Natural killer cell (primary cell): Measurements from ENCODE around the gene ABCA2. TPM values are rescaled to one million over a fixed set of nuclear protein-coding genes. Genes with fewer than 3 reads are reported as not detected.

Source experiments
- ATAC-seq, 3 donors: fragments of 150-1000 bp in 2 of 3; fragments of 200-7000 bp in 1 of 3; cut with Tn5 transposase; 1 replicate in 1 of 3; 2 replicates in 2 of 3; pipeline ENCODE4 v1.10.0; 2021; ENCODE audit warnings: mild to moderate bottlenecking in 2 of 3, moderate library complexity in 2 of 3
- DNase-seq, 2 donors: peaks; one replicate each; pipeline versions ENCODE4 v3.0.0 to v3.0.0-alpha.2; 2013 to 2021; ENCODE audit warnings: mixed read lengths in 1 of 2
- H3K27ac ChIP-seq: one replicate; pipeline ENCODE4 v1.5.1; 2013; ENCODE audit warnings: mild to moderate bottlenecking, low read length
- H3K27me3 ChIP-seq: one replicate; pipeline ENCODE4 v1.6.1; 2013; ENCODE audit warnings: low read length; ENCODE audit not compliant: control insufficient read depth, insufficient read depth
- H3K36me3 ChIP-seq: one replicate; pipeline ENCODE4 v1.6.1; 2013; ENCODE audit warnings: low read length; ENCODE audit not compliant: control insufficient read depth, insufficient read depth
- H3K4me1 ChIP-seq: one replicate; pipeline ENCODE4 v1.6.1; 2013; ENCODE audit warnings: low read length; ENCODE audit not compliant: control insufficient read depth, insufficient read depth
- H3K4me3 ChIP-seq: one replicate; pipeline ENCODE4 v1.5.1; 2013; ENCODE audit warnings: low read length
- H3K9me3 ChIP-seq: one replicate; pipeline ENCODE4 v1.6.1; 2013; ENCODE audit warnings: low read length; ENCODE audit not compliant: control insufficient read depth, insufficient read depth
- H3K27ac Mint-ChIP-seq, 2 donors: one replicate each; pipeline ENCODE4 v1.8.0; 2022; ENCODE audit warnings: mild to moderate bottlenecking in 2 of 2, mixed read lengths in 2 of 2, moderate library complexity in 1 of 2
- H3K27me3 Mint-ChIP-seq, 2 donors: one replicate each; pipeline ENCODE4 v1.8.0; 2022; ENCODE audit warnings: low read depth in 2 of 2, mixed read lengths in 2 of 2
- H3K36me3 Mint-ChIP-seq: one replicate; pipeline ENCODE4 v1.8.0; 2022; ENCODE audit warnings: mixed read lengths
- H3K4me1 Mint-ChIP-seq, 2 donors: one replicate each; pipeline ENCODE4 v1.8.0; 2022; ENCODE audit warnings: mixed read lengths in 2 of 2
- H3K4me3 Mint-ChIP-seq: one replicate; pipeline ENCODE4 v1.8.0; 2022; ENCODE audit warnings: mild to moderate bottlenecking, moderate library complexity, mixed read lengths
- H3K9me3 Mint-ChIP-seq, 2 donors: one replicate each; pipeline ENCODE4 v1.8.0; 2022; ENCODE audit warnings: mixed read lengths in 2 of 2
- CTCF ChIP-seq: fragments of 200-600 bp; IDR thresholded peaks from one replicate; pipeline ENCODE4 v1.8.0; 2022; ENCODE audit warnings: antibody characterized with exemption
- WGBS: methylation state at CpG from one replicate; pipeline ENCODE4 v1.1.7; 2013; ENCODE audit warnings: missing lambda C conversion rate; ENCODE audit not compliant: insufficient coverage; 5-methylcytosine and 5-hydroxymethylcytosine counted together
- intact Hi-C: fragments of 100-400 bp; cut with micrococcal nuclease; formaldehyde crosslinking; loops from one replicate; pipeline ENCODE4 v1.14.2; 2022
- total RNA-seq, 4 donors: library from RNA; stranded (reverse); fragments of 120-200 nt in 1 of 4; gene quantifications; one replicate each; pipeline versions ENCODE4 v1.2.3 to v1.2.4, GENCODE V29; 2013 to 2022

The ABCA2 gene
- total RNA-seq, 3 donors from 2014 or later (not counting 1 experiment from before 2014, with no cell fraction given), result 356 to 416 (median 357) TPM

- peaks cover 20% of the 10 kb centered on the region for H3K4me1 ChIP-seq
- no peaks in the 10 kb centered on the region for H3K9me3 ChIP-seq
- Mint-ChIP-seq H3K4me1 (peaks cover 15 to 22% of the 10 kb centered on the region in 2 donors), H3K9me3 (no peaks in the 10 kb centered on the region), H3K27me3 (no peaks in the 10 kb centered on the region), H3K27ac (no peak overlapping the region), H3K4me3 (no peak overlapping the region), H3K36me3 (no peaks in the 10 kb centered on the region)
- H3K36me3 ChIP-seq, result peaks cover 31% of the 10 kb centered on the region
- intact Hi-C loops, result no loop called here
- peak in 1 of 3 donors; percentile 31 for ATAC-seq
- H3K27ac ChIP-seq, result no peak overlapping the region
- TF ChIP-seq CTCF, result no peak
- WGBS, result 89% methylated on average over 13 of the region's 13 CpGs
- DNase-seq, result no peak
- no peak overlapping the region for H3K4me3 ChIP-seq
- no peaks in the 10 kb centered on the region for H3K27me3 ChIP-seq
These were observed 20.2 kb downstream of the ABCA2 start for GRCh38 chr9:137007816-137008270.

GRCh38 chr9:137007108-137007815, 20.8 kb downstream of the ABCA2 start:
- Mint-ChIP-seq H3K27me3 (no peaks in the 10 kb centered on the region), H3K4me1 (peaks cover 15 to 22% of the 10 kb centered on the region in 2 donors), H3K36me3 (no peaks in the 10 kb centered on the region), H3K27ac (no peak overlapping the region), H3K4me3 (no peak overlapping the region), H3K9me3 (no peaks in the 10 kb centered on the region)
- Histone ChIP-seq H3K9me3 (no peaks in the 10 kb centered on the region), H3K36me3 (peaks cover 26% of the 10 kb centered on the region), H3K27me3 (no peaks in the 10 kb centered on the region), H3K4me3 (no peak overlapping the region), H3K4me1 (peaks cover 23% of the 10 kb centered on the region), H3K27ac (no peak overlapping the region)
- no peak for TF ChIP-seq CTCF
- DNase-seq (no peak), ATAC-seq (no peak)
- 93% methylated on average over 28 of the region's 30 CpGs for WGBS
- intact Hi-C loops, result no loop called here

GRCh38 chr9:137006116-137007003, 21.7 kb downstream of the ABCA2 start:
- Histone ChIP-seq H3K4me3 (no peak overlapping the region), H3K36me3 (peaks cover 18% of the 10 kb centered on the region), H3K27me3 (no peaks in the 10 kb centered on the region), H3K9me3 (no peaks in the 10 kb centered on the region), H3K27ac (no peak overlapping the region), H3K4me1 (peaks cover 32% of the 10 kb centered on the region)
- no peak for DNase-seq
- Mint-ChIP-seq H3K27me3 (no peaks in the 10 kb centered on the region), H3K4me3 (no peak overlapping the region), H3K4me1 (peaks cover 15 to 20% of the 10 kb centered on the region in 2 donors), H3K9me3 (no peaks in the 10 kb centered on the region), H3K27ac (peak overlapping the region; percentile 29 to 45), H3K36me3 (no peaks in the 10 kb centered on the region)
- peak; percentile 39 to 50 (median 44) for ATAC-seq
- no peak for TF ChIP-seq CTCF
- 40% methylated on average over 24 of the region's 24 CpGs for WGBS
- intact Hi-C loops, result no loop called here
